Mesenchymal stem cell (in vitro differentiated cells and primary cell): ENCODE measurements around the gene CFAP299.

Experiments used
- DNase-seq: peaks from one replicate; pipeline ENCODE4 v3.0.0-alpha.2; 2013
- H2AFZ ChIP-seq: one replicate; pipeline ENCODE4 v1.6.1; 2013; ENCODE audit warnings: low read depth, mild to moderate bottlenecking, control low read depth, inconsistent platforms, low read length, moderate library complexity
- H2AK5ac ChIP-seq: 2 replicates; pipeline ENCODE4 v1.6.1; 2013; ENCODE audit warnings: low read length, moderate library complexity, mild to moderate bottlenecking, inconsistent platforms; ENCODE audit not compliant: severe bottlenecking
- H2BK120ac ChIP-seq: one replicate; pipeline ENCODE4 v1.6.1; 2013; ENCODE audit warnings: low read depth, mild to moderate bottlenecking, inconsistent platforms, low read length, moderate library complexity
- H2BK12ac ChIP-seq, 2 experiments: one replicate each; pipeline ENCODE4 v1.6.1; 2013; ENCODE audit warnings: inconsistent platforms in 2 of 2, low read length in 2 of 2, mild to moderate bottlenecking in 2 of 2, moderate library complexity in 2 of 2, control low read depth in 1 of 2
- H2BK15ac ChIP-seq: one replicate; pipeline ENCODE4 v1.6.1; 2013; ENCODE audit warnings: mild to moderate bottlenecking, low read depth, inconsistent platforms; ENCODE audit not compliant: poor library complexity, severe bottlenecking
- H2BK5ac ChIP-seq: 2 replicates; pipeline ENCODE4 v1.6.1; 2013; ENCODE audit warnings: low read depth, mild to moderate bottlenecking, low read length, control low read depth, inconsistent platforms; ENCODE audit not compliant: poor library complexity, severe bottlenecking
- H3K14ac ChIP-seq, 2 experiments: one replicate each; pipeline ENCODE4 v1.6.1; 2013; ENCODE audit warnings: inconsistent platforms in 2 of 2, low read length in 2 of 2, control low read depth in 1 of 2, mild to moderate bottlenecking in 1 of 2, moderate library complexity in 1 of 2
- H3K18ac ChIP-seq, 2 experiments: one replicate each; pipeline ENCODE4 v1.6.1; 2013; ENCODE audit warnings: inconsistent platforms in 2 of 2, low read length in 2 of 2, control low read depth in 1 of 2, low read depth in 1 of 2, mild to moderate bottlenecking in 1 of 2
- H3K23ac ChIP-seq, 2 experiments: one replicate each; pipeline ENCODE4 v1.6.1; 2013; ENCODE audit warnings: inconsistent platforms in 2 of 2, low read length in 2 of 2, mild to moderate bottlenecking in 2 of 2, moderate library complexity in 2 of 2, control low read depth in 1 of 2
- H3K27ac ChIP-seq: 2 replicates; pipeline ENCODE4 v1.5.1; 2013; ENCODE audit warnings: mild to moderate bottlenecking, moderate library complexity, low read length, control low read depth, inconsistent platforms; ENCODE audit not compliant: poor library complexity, severe bottlenecking
- H3K27me3 ChIP-seq, 2 experiments: 2 replicates each; pipeline versions ENCODE4 v1.6.1 to v1.7.0; 2013; ENCODE audit warnings: low read length in 2 of 2, mild to moderate bottlenecking in 2 of 2, moderate library complexity in 2 of 2, control low read depth in 1 of 2, inconsistent platforms in 1 of 2; ENCODE audit not compliant: control insufficient read depth in 1 of 2, insufficient read depth in 1 of 2
- H3K36me3 ChIP-seq, 2 experiments: 2 replicates each; pipeline versions ENCODE4 v1.6.1 to v1.7.0; 2013; ENCODE audit warnings: low read length in 2 of 2, control low read depth in 1 of 2, inconsistent platforms in 1 of 2, low read depth in 1 of 2, mild to moderate bottlenecking in 1 of 2; ENCODE audit not compliant: insufficient read depth in 2 of 2, control insufficient read depth in 1 of 2
- H3K4ac ChIP-seq, 2 experiments: one replicate each; pipeline ENCODE4 v1.6.1; 2013; ENCODE audit warnings: inconsistent platforms in 2 of 2, low read length in 2 of 2, mild to moderate bottlenecking in 2 of 2, moderate library complexity in 2 of 2, control low read depth in 1 of 2, low read depth in 1 of 2
- H3K4me1 ChIP-seq: 2 replicates; pipeline ENCODE4 v1.6.1; 2013; ENCODE audit warnings: low read depth, low read length, control low read depth; ENCODE audit not compliant: control insufficient read depth, insufficient read depth
- H3K4me2 ChIP-seq: 2 replicates; pipeline ENCODE4 v1.6.1; 2013; ENCODE audit warnings: low read length, mild to moderate bottlenecking, inconsistent platforms; ENCODE audit not compliant: poor library complexity, severe bottlenecking
- H3K4me3 ChIP-seq, 2 experiments: 2 replicates each; pipeline versions ENCODE4 v1.5.1 to v1.7.0; 2013; ENCODE audit warnings: low read length in 2 of 2, mild to moderate bottlenecking in 2 of 2, control low read depth in 1 of 2, low read depth in 1 of 2; ENCODE audit not compliant: insufficient read depth in 1 of 2
- H3K79me1 ChIP-seq: replicated peaks from 2 replicates; pipeline ENCODE4 v1.6.1; 2013; ENCODE audit warnings: mild to moderate bottlenecking, control low read depth, low read length, inconsistent platforms; ENCODE audit not compliant: poor library complexity, severe bottlenecking
- H3K9ac ChIP-seq: 2 replicates; pipeline ENCODE4 v1.7.0; 2013; ENCODE audit warnings: mild to moderate bottlenecking, low read length, moderate library complexity
- H3K9me3 ChIP-seq: 2 replicates; pipeline ENCODE4 v1.7.0; 2013; ENCODE audit warnings: mild to moderate bottlenecking, low read length; ENCODE audit not compliant: control insufficient read depth
- H4K8ac ChIP-seq: one replicate; pipeline ENCODE4 v1.6.1; 2013; ENCODE audit warnings: inconsistent platforms, mild to moderate bottlenecking, low read length, moderate library complexity
- H4K91ac ChIP-seq: one replicate; pipeline ENCODE4 v1.6.1; 2013; ENCODE audit warnings: mild to moderate bottlenecking, low read length, inconsistent platforms
- WGBS: methylation state at CpG from one replicate; pipeline ENCODE4 v1.1.7; 2013; ENCODE audit warnings: mixed read lengths; 5-methylcytosine and 5-hydroxymethylcytosine counted together

CFAP299 gene

DNA sequence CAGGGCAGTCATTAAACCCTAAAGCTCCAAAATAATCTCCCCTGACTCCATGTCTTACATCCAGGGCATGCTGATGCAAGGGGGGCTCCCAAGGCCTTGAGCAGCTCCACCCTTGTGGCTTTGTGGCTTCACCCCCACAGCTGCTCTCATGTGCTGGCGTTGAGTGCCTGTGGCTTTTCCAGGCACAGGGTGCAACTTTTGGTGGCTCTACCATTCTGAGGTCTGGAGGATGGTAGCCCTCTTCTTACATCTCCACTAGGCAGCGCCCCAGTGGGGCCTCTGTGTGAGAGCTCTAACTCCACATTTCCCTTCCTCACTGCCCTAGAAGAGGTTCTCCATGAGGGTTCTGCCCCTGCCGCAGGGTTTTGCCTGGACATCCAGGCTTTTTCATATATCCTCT is 35.1 kb downstream of the CFAP299 start:
- Histone ChIP-seq H2BK120ac (no peak overlapping the region), H3K4ac (no peak overlapping the region), H3K27ac (no peak overlapping the region), H2AFZ (no peak overlapping the region), H3K79me1 (no peaks in the 10 kb centered on the region), H4K8ac (no peak overlapping the region), H3K4me1 (no peaks in the 10 kb centered on the region), H3K4me3 (no peak overlapping the region), H2AK5ac (no peak overlapping the region), H3K4me2 (no peak overlapping the region), H3K9ac (no peak overlapping the region), H3K27me3 (no peaks in the 10 kb centered on the region), H3K9me3 (peaks cover 4% of the 10 kb centered on the region), H3K23ac (no peak overlapping the region), H3K36me3 (no peaks in the 10 kb centered on the region), H3K14ac (no peak overlapping the region), H2BK12ac (no peak overlapping the region), H2BK5ac (no peak overlapping the region), H2BK15ac (no peak overlapping the region), H4K91ac (no peak overlapping the region), H3K18ac (no peak overlapping the region)
- DNase-seq, result no peak
- WGBS, result 69% methylated on average over 3 of the region's 3 CpGs

DNA sequence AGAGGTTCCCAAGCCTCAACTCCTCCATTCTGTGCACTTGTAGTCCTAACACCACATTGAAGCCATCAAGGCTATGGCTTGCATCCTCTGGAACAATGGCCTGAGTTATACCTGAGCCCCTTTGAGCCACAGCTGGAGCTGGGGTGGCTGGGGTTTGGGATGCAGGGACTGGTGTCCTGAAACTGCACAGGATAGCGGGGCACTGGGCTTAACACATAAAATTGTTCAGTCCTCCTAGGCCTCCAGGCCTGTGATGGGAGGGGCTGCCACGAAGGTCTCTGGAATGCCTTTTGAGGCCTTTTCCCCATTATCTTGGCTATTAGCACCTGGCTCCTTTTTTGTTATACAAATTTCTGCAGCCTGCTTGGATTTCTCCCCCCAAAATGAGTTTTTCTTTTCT is 35.5 kb downstream of the CFAP299 start:
- H2BK12ac ChIP-seq, result no peak overlapping the region
- H4K8ac ChIP-seq, result no peak overlapping the region
- H3K4me3 ChIP-seq, result no peak overlapping the region
- H4K91ac ChIP-seq, result no peak overlapping the region
- no peak overlapping the region for H3K18ac ChIP-seq
- no peaks in the 10 kb centered on the region for H3K36me3 ChIP-seq
- H3K4ac ChIP-seq, result no peak overlapping the region
- no peak for DNase-seq
- no peaks in the 10 kb centered on the region for H3K79me1 ChIP-seq
- no peaks in the 10 kb centered on the region for H3K27me3 ChIP-seq
- no peak overlapping the region for H3K23ac ChIP-seq
- 62% methylated on average over 2 of the region's 2 CpGs for WGBS
- no peak overlapping the region for H3K14ac ChIP-seq
- H3K27ac ChIP-seq, result no peak overlapping the region
- H3K4me1 ChIP-seq, result no peaks in the 10 kb centered on the region
- H2BK120ac ChIP-seq, result no peak overlapping the region
- no peak overlapping the region for H2BK15ac ChIP-seq
- H3K9me3 ChIP-seq, result peaks cover 4% of the 10 kb centered on the region
- no peak overlapping the region for H3K9ac ChIP-seq
- no peak overlapping the region for H3K4me2 ChIP-seq
- H2AK5ac ChIP-seq, result no peak overlapping the region
- no peak overlapping the region for H2AFZ ChIP-seq
- no peak overlapping the region for H2BK5ac ChIP-seq

DNA sequence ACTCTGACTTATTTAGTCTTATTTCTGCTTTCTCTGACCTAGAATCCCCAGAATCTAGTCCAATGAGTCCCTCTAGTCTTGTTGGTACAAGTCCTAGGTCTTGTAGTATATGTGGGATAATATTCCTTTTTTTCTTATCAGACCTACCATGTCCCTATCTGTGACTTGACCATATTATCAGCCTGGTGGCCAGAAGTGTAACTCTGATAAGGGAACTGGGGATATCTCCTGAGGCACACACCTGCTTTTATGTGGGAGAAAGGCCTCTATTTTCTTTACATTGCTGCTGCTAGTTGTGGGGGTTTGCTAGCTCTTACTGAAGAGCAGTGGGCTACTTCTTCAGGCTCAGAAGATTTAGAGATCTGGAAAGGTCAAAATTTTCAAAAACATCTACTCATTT is 38.6 kb downstream of the CFAP299 start:
- Histone ChIP-seq H2BK120ac (no peak overlapping the region), H3K23ac (no peak overlapping the region), H3K9ac (no peak overlapping the region), H2BK15ac (no peak overlapping the region), H3K9me3 (peaks cover 4% of the 10 kb centered on the region), H3K4me1 (no peaks in the 10 kb centered on the region), H2BK5ac (no peak overlapping the region), H3K4me3 (no peak overlapping the region), H3K18ac (no peak overlapping the region), H4K8ac (no peak overlapping the region), H4K91ac (no peak overlapping the region), H3K27ac (no peak overlapping the region), H2BK12ac (no peak overlapping the region), H3K14ac (no peak overlapping the region), H2AFZ (no peak overlapping the region), H3K4ac (no peak overlapping the region), H3K4me2 (no peak overlapping the region), H2AK5ac (no peak overlapping the region), H3K27me3 (no peaks in the 10 kb centered on the region), H3K79me1 (no peaks in the 10 kb centered on the region), H3K36me3 (no peaks in the 10 kb centered on the region)
- DNase-seq, result no peak

DNA sequence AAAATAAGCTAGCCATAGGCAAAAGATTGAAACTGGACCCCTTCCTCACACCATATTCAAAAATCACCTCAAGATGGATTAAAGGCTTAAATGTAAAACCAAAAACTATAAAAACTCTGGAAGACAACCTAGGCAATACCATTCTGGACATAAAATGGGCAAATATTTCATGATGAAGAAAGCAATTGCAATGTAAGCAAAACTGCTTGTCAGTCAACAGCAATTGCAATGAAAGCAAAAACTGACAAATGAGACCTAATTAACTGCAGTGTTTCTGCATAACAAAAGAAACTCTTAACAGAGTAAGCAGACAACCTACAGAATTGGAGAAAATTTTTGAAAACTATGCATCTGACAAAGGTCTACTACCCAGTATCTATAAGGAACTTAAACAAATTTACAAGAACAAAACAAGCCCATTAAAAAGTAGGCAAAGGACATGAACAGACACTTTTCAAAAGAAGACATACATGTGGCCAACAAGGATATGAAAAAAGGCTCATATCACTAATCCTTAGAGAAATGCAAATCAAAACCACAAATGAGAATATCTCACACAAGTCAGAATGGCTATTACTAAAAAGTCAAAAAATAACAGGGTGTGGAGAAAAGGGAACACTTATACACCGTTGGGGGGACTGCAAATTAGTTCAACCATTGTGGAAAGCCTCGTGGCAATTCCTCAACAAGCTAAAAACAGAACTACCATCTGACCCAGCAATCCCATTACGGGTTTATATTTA is 46.7 kb downstream of the CFAP299 start:
- no peak for DNase-seq
- no peak overlapping the region for H3K4ac ChIP-seq
- no peak overlapping the region for H3K14ac ChIP-seq
- no peak overlapping the region for H3K23ac ChIP-seq
- no peak overlapping the region for H3K27ac ChIP-seq
- H4K8ac ChIP-seq, result no peak overlapping the region
- H3K9ac ChIP-seq, result no peak overlapping the region
- WGBS, result 39% methylated on average over 3 of the region's 3 CpGs
- H4K91ac ChIP-seq, result no peak overlapping the region
- no peaks in the 10 kb centered on the region for H3K9me3 ChIP-seq
- no peaks in the 10 kb centered on the region for H3K79me1 ChIP-seq
- H2AK5ac ChIP-seq, result no peak overlapping the region
- no peak overlapping the region for H2BK12ac ChIP-seq
- no peak overlapping the region for H3K4me2 ChIP-seq
- no peak overlapping the region for H3K4me3 ChIP-seq
- H2AFZ ChIP-seq, result no peak overlapping the region
- no peak overlapping the region for H3K18ac ChIP-seq
- no peak overlapping the region for H2BK120ac ChIP-seq
- H3K27me3 ChIP-seq, result no peaks in the 10 kb centered on the region
- H3K36me3 ChIP-seq, result peaks cover 0 to 12% of the 10 kb centered on the region in 2 experiments
- no peaks in the 10 kb centered on the region for H3K4me1 ChIP-seq
- H2BK5ac ChIP-seq, result no peak overlapping the region
- H2BK15ac ChIP-seq, result no peak overlapping the region
